GM21786 (cell line): ENCODE results near the gene R3HDML.
"Not testable (repeated sequence)": the region's sequence is repeated elsewhere in the genome, so short reads cannot be mapped to it uniquely, and the experiment has no call there.

Experiments
- ATAC-seq: cut with Tn5 transposase; IDR thresholded peaks from one replicate; pipeline ENCODE4 v1.9.1; 2021; ENCODE audit not compliant: unreplicated experiment

The R3HDML gene

DNA sequence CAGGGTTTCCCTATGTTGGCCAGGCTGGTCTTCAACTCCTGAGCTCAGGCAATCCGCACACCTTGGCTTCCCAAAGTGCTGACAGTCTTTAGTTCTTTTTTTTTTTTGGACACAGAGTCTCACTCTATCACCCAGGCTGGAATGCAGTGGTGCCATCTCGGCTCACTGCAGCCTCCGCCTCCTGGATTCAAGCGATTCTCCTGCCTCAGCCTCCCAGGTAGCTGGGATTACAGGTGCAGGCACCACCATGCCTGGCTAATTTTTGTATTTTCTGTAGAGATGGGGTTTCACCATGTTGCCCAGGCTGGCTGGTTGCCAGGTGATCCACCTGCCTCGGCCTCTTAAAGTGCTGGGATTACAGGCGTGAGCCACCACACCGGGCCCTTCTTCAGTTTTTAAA lies 9.1 kb upstream of the R3HDML start:
- not testable (repeated sequence) for ATAC-seq

DNA sequence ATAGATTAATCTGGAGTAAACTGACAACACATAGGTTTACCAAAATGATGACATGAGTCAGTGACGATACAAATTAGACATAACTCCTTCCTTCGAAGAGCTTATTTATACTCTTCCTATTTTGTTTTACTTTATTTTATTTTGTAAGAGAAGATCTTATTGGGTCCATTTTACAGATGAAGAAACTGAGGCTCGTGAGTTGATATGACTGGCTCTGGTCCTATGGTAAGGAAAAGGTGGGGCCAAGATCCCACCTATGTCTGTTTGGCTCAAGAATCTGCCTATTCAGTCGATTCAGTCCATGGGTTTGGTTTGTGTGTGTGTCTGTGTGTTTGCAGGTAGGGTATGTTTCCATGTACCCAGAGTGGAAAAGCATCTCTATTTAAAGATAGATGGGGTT lies 8.4 kb upstream of the R3HDML start:
- ATAC-seq = no peak

DNA sequence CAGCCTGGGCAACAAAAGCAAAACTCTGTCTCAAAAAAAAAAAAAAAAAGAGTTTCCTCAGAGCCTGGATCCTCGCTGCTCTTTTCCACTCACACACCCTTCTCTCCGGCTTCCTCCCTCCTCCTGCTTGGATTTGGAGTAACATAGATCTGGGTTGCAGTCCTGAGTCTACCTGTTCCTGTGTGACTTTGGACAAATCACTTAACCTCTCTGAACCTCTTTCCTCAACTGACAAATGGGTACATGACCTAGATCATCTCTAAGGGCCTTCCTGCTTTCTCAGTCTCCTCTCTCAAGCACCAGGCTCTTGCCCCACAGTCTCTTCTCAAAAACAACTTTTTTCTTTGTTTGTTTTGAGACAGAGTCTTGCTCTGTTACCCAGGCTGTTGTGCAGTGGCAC lies 5.6 kb upstream of the R3HDML start:
- ATAC-seq = no peak

DNA sequence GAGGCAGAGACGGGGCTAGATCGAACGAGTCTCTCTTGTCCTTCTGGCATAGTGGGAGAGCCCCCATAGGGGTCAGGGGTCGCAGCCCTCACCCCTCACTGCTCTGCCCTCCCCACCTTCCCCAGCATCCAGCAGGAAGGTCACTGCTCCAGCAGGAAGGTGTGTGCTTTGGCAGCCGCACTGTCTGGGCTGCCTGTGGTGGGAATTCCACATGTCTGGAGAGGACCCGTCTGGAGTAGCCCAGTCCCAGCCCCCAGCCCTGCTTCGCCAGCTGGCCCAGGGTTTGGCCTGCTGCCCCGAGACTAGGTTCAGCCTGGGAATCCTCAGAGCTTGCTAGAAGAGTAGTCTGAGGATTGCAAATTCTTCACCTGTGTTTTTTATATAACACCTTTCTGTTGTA lies 2.5 kb upstream of the R3HDML start:
- no peak for ATAC-seq

DNA sequence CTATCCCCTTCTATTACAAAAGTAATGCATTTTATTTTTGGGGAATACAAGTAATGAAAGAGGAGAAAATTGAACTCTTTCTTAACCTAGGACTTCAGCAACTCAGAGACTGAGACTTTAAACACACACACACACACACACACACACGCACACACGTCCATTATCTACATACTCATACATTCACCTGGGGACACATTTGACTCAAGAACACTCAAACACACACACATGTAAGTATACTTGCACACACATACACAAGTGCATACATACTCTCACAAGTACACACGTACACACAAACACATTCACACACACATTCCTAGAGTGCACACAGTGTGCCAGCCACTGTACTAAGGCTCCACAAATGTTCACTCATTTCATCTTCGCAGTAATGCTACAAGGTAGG lies 2.1 kb upstream of the R3HDML start:
- no peak for ATAC-seq

DNA sequence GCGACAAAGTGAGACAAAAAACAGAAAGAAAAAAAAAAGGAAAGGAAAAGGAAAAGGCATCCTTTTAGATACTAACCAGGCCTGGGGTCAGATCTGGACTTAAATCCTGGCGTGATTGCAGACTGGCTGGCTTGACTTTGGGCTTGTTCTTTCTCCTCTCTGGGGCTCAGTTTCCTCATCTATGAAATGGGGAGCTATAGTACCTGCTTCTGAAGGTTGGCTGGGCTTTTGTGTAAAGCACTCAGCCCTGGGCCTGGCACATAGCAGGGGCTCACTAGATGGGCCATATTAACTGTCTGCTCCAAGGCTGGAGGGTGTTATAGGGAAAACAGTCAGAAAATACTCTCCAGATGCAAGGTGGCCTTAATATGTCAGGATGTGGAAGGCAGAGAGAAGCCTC lies 1.2 kb upstream of the R3HDML start:
- ATAC-seq = no peak

DNA sequence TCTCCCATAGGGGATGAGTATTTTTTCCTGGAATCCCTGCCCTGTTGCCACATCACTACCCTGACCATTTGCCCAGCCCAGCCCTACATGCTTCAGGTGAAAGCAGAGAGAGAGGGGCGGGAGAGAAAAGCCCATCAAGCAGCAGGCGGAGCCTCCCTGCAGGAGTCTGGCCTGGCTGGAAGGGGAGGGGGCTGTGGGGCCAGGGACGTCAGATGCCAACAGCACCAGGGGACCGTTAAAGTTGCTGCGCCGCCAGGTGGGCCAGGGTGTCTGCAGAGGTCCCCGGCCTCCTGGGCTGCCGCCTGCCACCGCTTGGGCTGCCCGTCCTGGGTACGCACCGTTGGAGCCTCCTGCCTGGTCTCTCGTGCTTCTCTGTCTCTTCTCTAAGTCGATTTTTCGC lies 757 bp upstream of the R3HDML start:
- ATAC-seq = no peak

DNA sequence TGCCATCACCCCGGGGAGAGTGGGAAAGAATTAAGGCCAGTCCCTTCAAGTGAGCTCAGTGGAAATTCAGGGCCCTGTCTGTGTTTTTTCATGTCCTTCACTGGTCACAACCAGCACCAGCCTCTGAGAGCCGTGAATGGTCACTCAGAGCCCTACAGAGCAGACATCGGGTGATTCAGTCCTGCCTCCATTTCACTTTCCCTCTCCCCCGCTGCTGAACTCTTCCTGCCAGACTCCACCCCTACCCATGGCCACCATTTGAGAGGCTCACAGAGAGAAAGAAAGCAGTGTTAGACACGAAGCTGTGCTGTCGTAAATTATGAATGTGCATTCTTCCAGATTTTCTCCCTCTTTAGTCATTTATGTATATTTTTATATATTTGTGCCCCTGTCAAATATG lies 5.4 kb downstream of the R3HDML start:
- no peak for ATAC-seq

DNA sequence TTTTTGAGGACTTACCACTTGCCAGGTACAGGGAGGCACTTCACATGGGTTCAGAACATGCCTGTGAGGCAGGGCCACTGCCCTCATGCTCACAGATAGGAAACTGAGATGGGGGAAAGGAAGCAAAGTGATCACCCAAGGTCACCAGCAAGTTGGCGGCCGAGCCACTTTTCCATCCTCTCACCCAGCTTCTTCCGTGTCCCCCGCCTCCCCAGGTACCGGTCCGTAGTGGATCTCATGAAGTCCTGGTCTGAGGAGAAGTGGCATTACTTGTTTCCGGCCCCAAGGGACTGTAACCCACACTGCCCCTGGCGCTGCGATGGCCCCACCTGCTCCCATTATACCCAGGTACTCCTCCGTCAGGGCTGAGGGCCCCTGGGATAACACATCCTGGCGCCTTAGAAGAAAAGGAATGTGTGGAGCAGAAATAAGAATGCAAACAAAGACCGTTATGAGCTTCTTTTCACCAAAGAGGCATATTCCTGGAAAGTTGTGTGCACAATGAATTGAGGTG lies 6.4 kb downstream of the R3HDML start:
- ATAC-seq = no peak

DNA sequence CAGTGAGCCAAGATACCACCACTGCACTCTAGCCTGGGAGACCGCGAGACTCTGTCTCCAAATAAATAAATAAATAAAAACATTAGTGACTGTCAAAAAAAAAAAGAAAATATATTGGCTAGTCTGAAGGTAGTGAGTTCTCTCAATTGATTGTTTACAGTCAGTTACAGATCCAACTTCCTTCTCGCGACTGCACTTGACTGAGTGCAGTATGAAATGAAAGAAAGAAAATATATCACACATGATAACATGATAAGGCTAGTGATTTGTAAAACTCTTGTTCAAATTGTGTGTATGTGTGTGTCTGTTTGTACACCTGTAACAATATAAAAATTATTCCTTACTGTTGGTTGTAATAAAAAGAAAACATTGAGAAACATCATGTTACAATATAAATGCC lies 7.9 kb downstream of the R3HDML start:
- no peak for ATAC-seq

DNA sequence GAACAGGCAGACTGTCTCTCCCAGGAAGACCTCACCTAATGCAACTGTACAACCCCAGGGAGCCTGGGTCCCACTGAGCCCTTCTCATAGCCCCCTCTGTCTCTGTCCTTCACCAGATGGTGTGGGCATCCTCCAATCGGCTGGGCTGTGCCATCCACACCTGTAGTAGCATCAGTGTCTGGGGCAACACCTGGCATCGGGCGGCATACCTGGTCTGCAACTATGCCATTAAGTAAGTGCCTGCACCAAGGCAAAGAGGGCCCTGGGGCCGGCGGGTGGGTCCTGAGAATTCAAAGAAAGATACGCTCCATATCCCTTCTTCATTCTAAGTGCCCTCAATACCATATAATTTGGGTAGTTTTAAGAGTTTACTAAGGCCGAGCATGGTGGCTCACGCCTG lies 8.3 kb downstream of the R3HDML start:
- ATAC-seq = no peak

DNA sequence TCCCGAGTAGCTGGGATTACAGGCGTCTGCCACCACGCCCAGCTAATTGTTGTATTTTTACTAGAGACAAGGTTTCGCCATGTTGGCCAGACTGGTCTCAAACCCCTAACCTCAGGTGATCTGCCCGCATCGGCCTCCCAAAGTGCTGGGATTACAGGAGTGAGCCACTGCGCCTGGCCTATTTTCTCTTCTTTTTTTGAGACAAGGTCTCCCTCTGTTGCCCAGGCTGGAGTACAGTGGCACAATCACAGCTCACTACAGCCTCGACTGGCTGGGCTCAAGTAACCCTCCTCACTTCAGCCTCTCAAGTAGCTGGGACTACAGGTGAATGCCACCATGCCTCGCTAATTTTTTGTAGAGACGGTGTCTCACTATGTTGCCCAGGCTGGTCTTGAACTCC lies 9.1 kb downstream of the R3HDML start:
- ATAC-seq = not testable (repeated sequence)

DNA sequence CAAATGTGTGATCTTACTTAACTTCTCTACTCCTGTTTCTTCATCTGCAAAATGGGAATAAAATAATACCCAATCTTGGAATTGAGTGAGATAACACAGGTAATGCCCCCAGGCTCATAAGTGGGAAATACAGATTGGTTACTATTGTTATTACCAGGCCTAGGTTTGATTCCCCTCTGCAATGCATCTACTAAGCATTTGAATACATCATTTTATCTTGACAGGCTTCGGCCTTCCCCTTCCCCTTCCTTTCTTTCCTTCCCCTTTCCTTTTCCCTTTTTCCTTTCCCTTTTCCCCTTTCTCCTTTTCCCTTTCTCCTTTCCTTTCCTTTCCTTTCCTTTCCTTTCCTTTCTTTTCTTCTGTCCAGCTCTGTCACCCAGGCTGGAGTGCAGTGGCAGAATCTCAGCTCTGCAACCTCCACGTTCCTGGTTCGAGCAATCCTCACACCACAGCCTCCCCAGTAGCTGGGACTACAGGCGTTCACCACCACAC lies 11.4 kb downstream of the R3HDML start:
- no peak for ATAC-seq

DNA sequence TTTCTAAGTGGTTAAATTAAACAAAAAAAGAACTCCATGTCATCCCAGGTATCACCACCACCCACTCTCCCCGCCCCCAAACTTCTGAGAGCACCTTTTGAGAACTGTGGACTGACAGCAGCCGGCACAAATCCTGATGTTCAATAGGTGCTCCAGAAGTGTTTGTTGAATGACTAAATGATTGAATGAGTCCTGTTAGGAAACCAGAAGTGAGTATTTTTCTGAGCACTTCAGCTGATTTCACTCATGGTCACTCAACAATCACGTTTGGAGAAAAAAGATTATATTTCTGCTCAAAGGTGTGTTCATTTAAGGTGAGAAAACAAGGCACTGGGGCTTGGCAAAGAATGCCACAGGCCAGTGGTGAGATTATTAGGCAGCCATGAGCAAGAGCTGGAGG lies 12.5 kb downstream of the R3HDML start:
- no peak for ATAC-seq

DNA sequence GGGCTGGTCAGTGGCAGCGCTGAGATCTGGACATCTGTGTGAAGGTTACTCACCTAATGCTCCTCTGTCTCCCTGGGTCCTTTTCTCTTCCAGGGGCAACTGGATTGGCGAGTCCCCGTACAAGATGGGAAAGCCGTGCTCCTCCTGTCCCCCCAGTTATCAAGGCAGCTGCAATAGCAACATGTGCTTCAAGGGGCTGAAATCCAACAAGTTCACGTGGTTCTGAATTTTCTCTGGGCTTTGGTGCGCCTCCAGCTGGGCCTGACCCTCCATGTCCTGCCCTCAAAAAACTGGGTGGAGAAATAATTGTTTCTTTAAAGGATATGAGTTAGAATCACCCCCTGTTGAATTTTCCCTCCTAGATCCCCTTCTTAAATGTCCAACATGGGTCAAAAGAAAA lies 13.7 kb downstream of the R3HDML start:
- no peak for ATAC-seq

DNA sequence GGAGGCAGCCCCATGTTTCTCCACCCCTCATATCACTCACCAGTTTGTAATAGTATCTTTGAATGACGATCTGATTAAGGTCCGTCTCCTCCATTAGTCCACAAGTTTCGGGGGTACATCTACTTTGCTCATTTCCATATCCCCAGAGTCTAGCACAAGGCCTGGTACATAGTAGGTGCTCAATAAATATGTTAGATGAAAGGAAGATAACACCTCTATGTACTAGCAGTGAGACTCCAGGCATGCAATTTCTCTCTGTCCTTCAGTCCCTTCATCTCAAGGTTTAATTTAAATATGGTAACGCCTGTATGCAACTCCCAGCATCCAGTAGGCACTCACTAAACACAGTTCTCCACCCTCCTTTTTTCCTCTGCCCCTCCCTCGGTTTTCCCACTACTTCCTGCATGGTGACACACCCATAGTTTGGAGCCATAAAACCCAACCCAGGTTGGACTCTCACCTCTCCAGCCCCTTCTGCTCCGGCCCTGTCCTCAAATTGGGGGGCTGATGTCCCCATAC lies 18.2 kb downstream of the R3HDML start:
- ATAC-seq = no peak

DNA sequence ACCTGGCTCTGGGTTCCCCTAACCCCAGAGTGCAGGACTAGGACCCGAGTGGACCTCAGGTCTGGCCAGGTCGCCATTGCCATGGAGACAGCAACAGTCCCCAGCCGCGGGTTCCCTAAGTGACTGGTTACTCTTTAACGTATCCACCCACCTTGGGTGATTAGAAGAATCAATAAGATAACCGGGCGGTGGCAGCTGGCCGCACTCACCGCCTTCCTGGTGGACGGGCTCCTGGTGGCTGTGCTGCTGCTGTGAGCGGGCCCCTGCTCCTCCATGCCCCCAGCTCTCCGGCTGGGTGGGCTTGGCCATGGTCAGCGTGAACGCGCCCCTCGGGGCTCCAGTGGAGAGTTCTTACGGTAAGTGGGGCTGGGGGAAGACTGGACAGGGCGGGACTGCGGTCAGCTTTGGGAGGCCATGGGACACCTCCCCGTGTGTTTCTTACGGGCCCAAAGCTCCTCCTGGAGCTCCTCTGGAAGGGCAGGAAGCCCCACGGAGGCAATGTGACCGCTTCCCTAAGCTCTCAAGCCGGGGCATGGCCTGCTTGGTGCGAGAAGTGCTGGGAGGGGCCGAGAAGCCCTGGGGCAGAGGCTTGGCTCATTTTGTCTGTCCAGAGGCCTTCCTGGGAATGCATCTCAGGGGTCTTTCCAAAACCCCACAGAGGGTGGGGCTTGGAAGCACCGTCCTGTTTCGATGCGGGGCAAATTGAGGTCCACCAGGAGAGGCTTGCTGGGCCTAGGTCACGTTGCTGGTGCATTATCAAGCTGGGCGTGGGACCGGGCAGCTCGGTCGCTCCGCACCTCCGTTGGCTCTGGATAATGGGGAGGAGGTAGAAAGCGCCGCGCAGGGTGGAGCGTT lies 18.9 kb downstream of the R3HDML start, which contains the start of gene HNF4A:
Gene HNF4A, plus strand, starts transcription at position 202 of the 855 bp plus-strand sequence. Its CDS starts 106 bp downstream, at position 308.
- no peak for ATAC-seq

DNA sequence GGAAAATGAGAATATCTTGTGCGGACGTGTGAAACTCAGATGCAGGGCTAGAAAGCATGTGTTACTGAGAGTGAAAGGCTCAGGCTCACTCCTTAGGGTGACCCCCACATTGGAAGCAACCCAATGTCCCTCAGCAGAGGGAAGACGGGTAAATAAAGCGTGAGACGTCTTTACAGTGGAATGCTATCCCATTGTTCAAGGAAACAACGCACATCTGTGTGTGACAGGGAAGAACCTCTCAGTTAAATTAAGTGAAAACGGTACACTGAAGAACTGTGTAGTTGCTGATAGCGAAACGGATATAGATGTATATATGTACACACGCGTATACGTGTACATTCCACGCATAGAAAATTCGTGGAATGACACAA lies 19.5 kb downstream of the R3HDML start:
- ATAC-seq = no peak

DNA sequence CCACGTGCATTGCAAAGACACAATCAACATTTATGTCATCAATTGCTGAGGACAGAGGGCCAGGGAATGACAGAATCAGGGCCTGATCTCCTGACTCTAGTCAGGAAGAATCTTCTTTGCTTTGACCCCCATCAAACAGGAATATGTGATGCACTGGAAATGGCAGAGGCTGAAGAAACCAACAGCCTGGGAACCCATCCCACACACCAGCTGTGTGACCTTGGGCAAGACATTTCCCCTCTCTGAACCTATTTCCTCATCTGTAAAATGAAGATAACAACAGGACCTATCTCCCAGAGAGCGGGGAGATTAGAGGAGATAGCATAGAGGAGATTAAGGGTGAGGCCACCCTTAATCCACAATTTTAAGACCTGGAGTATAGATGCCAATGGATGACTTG lies 20.2 kb downstream of the R3HDML start:
- no peak for ATAC-seq

DNA sequence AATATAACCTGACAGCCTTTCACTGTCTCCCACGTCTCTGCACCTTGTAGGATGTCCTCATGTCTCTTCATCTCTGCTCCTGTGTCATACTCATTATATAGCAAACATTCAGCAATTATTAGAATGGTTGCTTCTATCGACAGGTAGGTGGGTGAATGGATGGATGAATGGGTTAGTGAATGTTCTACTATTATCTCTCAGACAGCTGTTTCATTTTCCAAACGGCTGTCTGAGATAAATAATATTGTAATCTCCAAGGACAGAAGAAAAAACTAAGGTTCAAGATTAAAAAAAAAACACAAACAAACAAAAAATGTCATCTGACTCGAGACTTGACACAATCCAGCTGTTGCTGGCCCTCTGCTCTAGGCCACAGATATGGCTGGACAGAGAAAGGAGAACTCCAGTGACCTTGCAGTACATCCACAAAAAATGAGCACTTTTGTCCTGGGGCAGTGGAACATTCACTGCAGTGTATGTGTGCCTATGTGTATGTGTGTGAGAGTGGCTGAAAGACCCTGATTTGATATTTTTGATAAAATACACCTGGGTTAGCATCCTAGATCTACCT lies 20.8 kb downstream of the R3HDML start:
- no peak for ATAC-seq

DNA sequence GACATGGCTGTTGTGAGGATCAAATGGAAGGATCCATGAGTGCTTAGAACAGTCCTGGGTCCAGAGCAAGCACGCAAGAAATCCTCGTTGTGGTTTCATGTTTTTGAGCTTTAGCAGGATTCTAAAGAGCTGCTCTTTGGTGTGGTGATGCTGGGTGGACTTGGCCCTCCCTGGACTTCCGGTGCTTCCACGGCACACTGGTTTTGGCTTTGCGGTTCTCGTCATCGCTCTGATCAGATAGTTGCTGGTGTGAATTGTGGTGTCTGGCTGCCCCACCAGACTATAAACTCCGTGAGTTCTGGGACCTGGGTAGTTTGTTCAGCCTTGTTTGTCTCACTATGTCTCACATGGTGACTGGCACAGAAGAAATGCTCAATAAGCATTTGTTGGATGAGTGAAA lies 21.9 kb downstream of the R3HDML start:
- no peak for ATAC-seq

DNA sequence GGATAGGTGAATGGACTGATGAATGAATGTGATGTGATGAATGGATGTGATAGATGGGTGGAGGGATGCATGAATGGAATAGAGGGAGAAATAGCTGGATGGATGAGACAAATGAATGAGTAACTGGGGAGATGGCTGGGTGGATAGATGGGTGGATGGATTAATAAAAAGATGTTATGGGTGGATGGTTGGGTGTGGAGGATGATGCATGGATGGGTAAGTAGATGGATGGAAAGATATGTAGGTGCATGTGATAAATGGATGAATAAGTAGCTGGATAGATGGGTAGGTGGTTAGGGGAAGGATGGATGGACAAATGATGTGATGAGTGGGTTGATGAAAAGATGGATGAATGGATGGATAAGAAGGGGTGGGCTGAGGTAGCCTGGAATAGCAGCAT lies 23.4 kb downstream of the R3HDML start:
- no peak for ATAC-seq
